HepG2 (cell line): Measurements from ENCODE around the gene ZKSCAN5. TPM values are rescaled to one million over a fixed set of nuclear protein-coding genes. Genes with fewer than 3 reads are reported as not detected.
A peak's percentile ranks its signal among the peaks of the same experiment; 100 is the strongest.

Experiments used
- ATAC-seq: fragments of 200-7000 bp; cut with Tn5 transposase; 3 replicates; pipeline ENCODE4 v1.9.1; 2020; ENCODE audit warnings: mild to moderate bottlenecking, moderate library complexity
- BruUV-seq: library from RNA; stranded (reverse); fragments of 400-500 nt; replicated peaks from 2 replicates; lab custom pipeline; 2021; lab: Mats Ljungman, UMichigan
- CTCF ChIA-PET: fragments of 300-600 bp; formaldehyde crosslinking; extraction: SDS; loops from one replicate; lab custom pipeline; 2021; ENCODE audit warnings: low total read pairs, inconsistent platforms, low intra/inter-chr PET ratio; lab: Yijun Ruan, JAX
- POLR2A ChIA-PET: fragments of 350-600 bp; sonication (Branson Sonifier 250); formaldehyde crosslinking; loops from one replicate; lab custom pipeline; 2020; ENCODE audit warnings: antibody characterized with exemption, inconsistent platforms; lab: Yijun Ruan, JAX
- DNase-seq: peaks from one replicate; pipeline ENCODE4 v3.0.0-alpha.2; 2015; ENCODE audit warnings: low spot score
- FAIRE-seq: peaks from 3 replicates; lab custom pipeline; 2011; peaks lifted over from hg19 to GRCh38; lab: Jason Lieb, UNC
- H2AFZ ChIP-seq: one replicate; pipeline ENCODE4 v1.6.1; 2011; ENCODE audit warnings: low read length, inconsistent platforms
- H3K27ac ChIP-seq: fragments of 300-600 bp; 3 replicates; pipeline ENCODE4 v1.8.0; 2011; ENCODE audit warnings: mixed run types, mild to moderate bottlenecking, mixed read lengths, low read length, inconsistent platforms; ENCODE audit not compliant: insufficient read depth; ENCODE audit errors: extremely low read length
- H3K27me3 ChIP-seq, 2 experiments: fragments of 200-600 bp in 1 of 2; 2 replicates in 1 of 2; 3 replicates in 1 of 2; pipeline versions ENCODE4 v1.6.0 to v1.8.0; 2011; ENCODE audit warnings: low read length in 2 of 2, mild to moderate bottlenecking in 2 of 2, moderate library complexity in 2 of 2, inconsistent platforms in 1 of 2; ENCODE audit not compliant: insufficient read depth in 2 of 2, control insufficient read depth in 1 of 2
- H3K36me3 ChIP-seq, 2 experiments: fragments of 200-600 bp in 1 of 2; replicated peaks in 1 of 2; 2 replicates in 1 of 2; 3 replicates in 1 of 2; pipeline versions ENCODE4 v1.5.1 to v1.8.0; 2011; ENCODE audit warnings: low read length in 2 of 2, inconsistent platforms in 1 of 2; ENCODE audit not compliant: insufficient read depth in 2 of 2, control insufficient read depth in 1 of 2
- H3K4me1 ChIP-seq: 2 replicates; pipeline ENCODE4 v1.5.1; 2012; ENCODE audit warnings: low read length, inconsistent platforms; ENCODE audit not compliant: insufficient read depth
- H3K4me2 ChIP-seq: 2 replicates; pipeline ENCODE4 v1.6.0; 2011; ENCODE audit warnings: low read depth, low read length, inconsistent platforms
- H3K4me3 ChIP-seq, 3 experiments: fragments of 200-600 bp in 1 of 3; sonication (generic), shearing (Covaris generic) in 1 of 3; replicated peaks in 1 of 3; 2 replicates each; pipeline ENCODE4 v1.5.1; 2011 to 2016; ENCODE audit warnings: low read length in 3 of 3, inconsistent platforms in 2 of 3, low read depth in 2 of 3, mild to moderate bottlenecking in 2 of 3, control low read depth in 1 of 3, mixed read lengths in 1 of 3; ENCODE audit not compliant: insufficient read depth in 1 of 3
- H3K79me2 ChIP-seq: one replicate; pipeline ENCODE4 v1.6.1; 2011; ENCODE audit warnings: low read length, inconsistent platforms; ENCODE audit not compliant: insufficient read depth
- H3K9ac ChIP-seq: 2 replicates; pipeline ENCODE4 v1.6.0; 2011; ENCODE audit warnings: mild to moderate bottlenecking, low read depth, low read length, inconsistent platforms; ENCODE audit not compliant: insufficient read depth
- H3K9me3 ChIP-seq: 2 replicates; pipeline ENCODE4 v1.5.1; 2012; ENCODE audit warnings: mild to moderate bottlenecking, low read length
- H4K20me1 ChIP-seq: 2 replicates; pipeline ENCODE4 v1.6.0; 2011; ENCODE audit warnings: inconsistent platforms, mild to moderate bottlenecking, low read length, moderate library complexity; ENCODE audit not compliant: insufficient read depth
- BORCS8-MEF2B ChIP-seq: sonication (generic); formaldehyde crosslinking; IDR thresholded peaks from 2 replicates; pipeline ENCODE4 v1.8.0; 2022; ENCODE audit warnings: mild to moderate bottlenecking, missing genetic modification reagents
- FOXO4 ChIP-seq: sonication (generic); formaldehyde crosslinking; conservative IDR thresholded peaks from 2 replicates; pipeline ENCODE4 v1.8.1; 2023; ENCODE audit warnings: missing genetic modification reagents
- GFI1 ChIP-seq: sonication (generic); formaldehyde crosslinking; IDR thresholded peaks from 2 replicates; pipeline ENCODE4 v1.5.0; 2020; ENCODE audit warnings: missing genetic modification reagents, mild to moderate bottlenecking, borderline replicate concordance
- KDM3A ChIP-seq: IDR thresholded peaks from 2 replicates; pipeline ENCODE4 v1.6.1; 2018; ENCODE audit warnings: low read depth, missing compliant biosample characterization
- KLF12 ChIP-seq: sonication (generic); formaldehyde crosslinking; IDR thresholded peaks from 2 replicates; pipeline ENCODE4 v1.4.0; 2020; ENCODE audit warnings: missing genetic modification reagents, borderline replicate concordance
- MTF1 ChIP-seq: sonication (generic); formaldehyde crosslinking; IDR thresholded peaks from 2 replicates; pipeline ENCODE4 v1.5.0; 2020; ENCODE audit warnings: missing genetic modification reagents
- MYPOP ChIP-seq: sonication (generic); formaldehyde crosslinking; IDR thresholded peaks from 2 replicates; pipeline ENCODE4 v1.8.1; 2023; ENCODE audit warnings: mild to moderate bottlenecking, moderate library complexity, missing genetic modification reagents
- RFXANK ChIP-seq: IDR thresholded peaks from 2 replicates; pipeline ENCODE4 v1.6.1; 2016
- SP140L ChIP-seq: sonication (generic); formaldehyde crosslinking; IDR thresholded peaks from 2 replicates; pipeline ENCODE4 v1.4.0; 2020; ENCODE audit warnings: missing genetic modification reagents, borderline replicate concordance
- TFDP2 ChIP-seq: sonication (generic); formaldehyde crosslinking; IDR thresholded peaks from 2 replicates; pipeline ENCODE4 v1.4.0; 2020; ENCODE audit warnings: missing genetic modification reagents
- ZKSCAN8 ChIP-seq: IDR thresholded peaks from 2 replicates; pipeline ENCODE4 v1.6.1; 2016; ENCODE audit warnings: borderline replicate concordance, missing genetic modification reagents, missing compliant biosample characterization
- ZNF253 ChIP-seq: sonication (generic); formaldehyde crosslinking; IDR thresholded peaks from 2 replicates; pipeline ENCODE4 v1.8.0; 2022; ENCODE audit warnings: mild to moderate bottlenecking, missing genetic modification reagents, borderline replicate concordance
- ZNF704 ChIP-seq: sonication (generic); formaldehyde crosslinking; IDR thresholded peaks from 2 replicates; pipeline ENCODE4 v1.8.1; 2023; ENCODE audit warnings: mild to moderate bottlenecking, inconsistent platforms, moderate library complexity, missing genetic modification reagents, borderline replicate concordance
- ZXDC ChIP-seq: sonication (generic); formaldehyde crosslinking; IDR thresholded peaks from 2 replicates; pipeline ENCODE4 v1.5.0; 2020; ENCODE audit warnings: mild to moderate bottlenecking, missing genetic modification reagents
- WGBS: methylation state at CpG from one replicate; pipeline ENCODE4 v1.1.6; 2017; ENCODE audit warnings: low lambda C conversion rate; 5-methylcytosine and 5-hydroxymethylcytosine counted together
- in situ Hi-C: cut with HindIII; loops from 2 replicates; pipeline ENCODE4 v1.10.0; 2017; ENCODE audit warnings: low pct_unique_long_range_greater_than_20kb; ENCODE audit not compliant: extremely low pct_ligation_motif_present
- intact Hi-C: fragments of 100-400 bp; cut with micrococcal nuclease; formaldehyde crosslinking; loops from one replicate; pipeline ENCODE4 v1.10.0; 2022; ENCODE audit not compliant: unreplicated experiment
- polyA plus RNA-seq, 8 experiments: library from polyadenylated mRNA; depleted of rRNA in 3 of 8; stranded (reverse) in 7 of 8; unstranded in 1 of 8; fragments of >200 nt; fragmentation: Illumina TruSeq in 4 of 8; extraction: Trizol in 4 of 8; gene quantifications; 2 replicates each; pipeline versions ENCODE4 v1.2.1 to v1.2.3, GENCODE V29; 2011 to 2016; ENCODE audit warnings: low read depth in 4 of 8, missing spikeins in 1 of 8, mixed read lengths in 1 of 8; ENCODE audit not compliant: insufficient read depth in 1 of 8
- total RNA-seq, 5 experiments: library from RNA; depleted of rRNA; stranded (reverse); fragments of >200 nt; fragmentation: Illumina TruSeq; extraction: Trizol; gene quantifications; 2 replicates each; pipeline ENCODE4 v1.2.3, GENCODE V29; 2016; ENCODE audit warnings: low read depth in 1 of 5

The ZKSCAN5 gene
- total and polyA plus RNA-seq, 2 of the 13 experiments (the other 11 are each of a cell fraction or from before 2014, with no cell fraction given) = 5.5 to 11.7 TPM

GRCh38 chr7:99465421-99465768, 39.1 kb upstream of the ZKSCAN5 start:
- Histone ChIP-seq H3K79me2 (peaks cover 54% of the 10 kb centered on the region), H3K27me3 (no peaks in the 10 kb centered on the region; a peak in 1 of 5 replicates), H3K9me3 (no peaks in the 10 kb centered on the region), H3K27ac (peak overlapping the region; percentile 89), H3K4me1 (peaks cover 56% of the 10 kb centered on the region), H3K9ac (peak overlapping the region; percentile 97), H3K4me3 (peak overlapping the region; percentile 80 to 94 (median 82)), H3K4me2 (peak overlapping the region; percentile 86), H3K36me3 (peaks cover 4 to 16% of the 10 kb centered on the region in 2 experiments; a peak in 4 of 5 replicates), H4K20me1 (peaks cover 17% of the 10 kb centered on the region), H2AFZ (no peak overlapping the region)
- ChIA-PET POLR2A (interaction anchor here (0.7 to 2.1 kb wide), 15 partner anchors 8 to 228 kb away, joined by 3 to 16 read pairs (median 5); partner anchors contain the start of genes ARPC1A, BUD31, CPSF4 and PDAP1), CTCF (no interaction called here)
- WGBS = 0% methylated on average over 9 of the region's 9 CpGs
- DNase-seq (peak; percentile 38), ATAC-seq (peak; percentile 33), FAIRE-seq (peak; percentile 61)
- in situ Hi-C loops (no loop called here), intact Hi-C loops (loop anchor here (2.0 kb wide), 1 partner anchor 57 kb away; the partner anchor contains the start of genes BUD31 and PDAP1)
- TSS peak; percentile 78 for BruUV-seq
- TF ChIP-seq ZNF704 (CRISPR knock-in tag) = no peak; the same call in 1 of the 2 replicates
- 0 out of 2 replicates have a peak, but pooled peaks have one; percentile 0 for TF ChIP-seq SP140L (CRISPR knock-in tag)
- 0 out of 2 replicates have a peak, but pooled peaks have one; percentile 12 for TF ChIP-seq ZKSCAN8
- TF ChIP-seq BORCS8-MEF2B (CRISPR knock-in tag) = no peak
- no peak for TF ChIP-seq KDM3A (CRISPR knock-in tag)
- 0 out of 2 replicates have a peak, but pooled peaks have one; percentile 3 for TF ChIP-seq TFDP2 (CRISPR knock-in tag)
- 0 out of 2 replicates have a peak, but pooled peaks have one; percentile 6 for TF ChIP-seq RFXANK (CRISPR knock-in tag)
- peak; percentile 22; the same call in 1 of the 2 replicates for TF ChIP-seq GFI1 (CRISPR knock-in tag)
- 0 out of 2 replicates have a peak, but pooled peaks have one; percentile 2 for TF ChIP-seq KLF12
- TF ChIP-seq ZXDC (CRISPR knock-in tag) = 0 out of 2 replicates have a peak, but pooled peaks have one; percentile 28
- TF ChIP-seq FOXO4 = 0 out of 2 replicates have a peak, but pooled peaks have one; percentile 57
- TF ChIP-seq MTF1 (CRISPR knock-in tag) = 0 out of 2 replicates have a peak, but pooled peaks have one; percentile 2
- TF ChIP-seq MYPOP (CRISPR knock-in tag) = 0 out of 2 replicates have a peak, but pooled peaks have one; percentile 3
- no peak for TF ChIP-seq ZNF253
